GM12878 (cell line): ENCODE measurements around the gene FOSL1. TPM values are rescaled to one million over a fixed set of nuclear protein-coding genes. Genes with fewer than 3 reads are reported as not detected.

ENCODE experiments used
- BCLAF1 ChIP-seq: fragments of 450-650 bp; IDR thresholded peaks from 2 replicates; pipeline ENCODE4 v1.6.1; 2017; ENCODE audit warnings: antibody characterized with exemption, mild to moderate bottlenecking, moderate library complexity
- CBX5 ChIP-seq: sonication (generic); IDR thresholded peaks from 2 replicates; pipeline ENCODE4 v1.6.1; 2016; ENCODE audit warnings: low read depth, moderate library complexity, mild to moderate bottlenecking, inconsistent platforms
- CEBPZ ChIP-seq: fragments of 150-350 bp; IDR thresholded peaks from 2 replicates; pipeline ENCODE4 v1.6.1; 2016; ENCODE audit warnings: low read depth, low read length
- KAT2A ChIP-seq: conservative IDR thresholded peaks from 2 replicates; pipeline ENCODE4 v1.6.1; 2011; ENCODE audit warnings: low read depth, low read length; ENCODE audit not compliant: control insufficient read depth
- PAX5 ChIP-seq: IDR thresholded peaks from 2 replicates; pipeline ENCODE4 v1.6.1; 2011; ENCODE audit warnings: low read depth, low read length, borderline replicate concordance
- SMC3 ChIP-seq: IDR thresholded peaks from 2 replicates; pipeline ENCODE4 v1.6.1; 2011; ENCODE audit warnings: low read length, improper control_type of control experiment, borderline replicate concordance
- ZNF687 ChIP-seq: fragments of 450-650 bp; IDR thresholded peaks from 2 replicates; pipeline ENCODE4 v1.6.1; 2017; ENCODE audit warnings: mild to moderate bottlenecking, moderate library complexity
- polyA plus RNA-seq, 11 experiments: library from polyadenylated mRNA; depleted of rRNA in 4 of 11; unstranded in 6 of 11; stranded (reverse) in 5 of 11; fragments of >200 nt; fragmentation: Nextera tagmentation in 4 of 11; fragmentation: Illumina TruSeq in 1 of 11; extraction: Ambion mirVana in 4 of 11; extraction: Trizol in 1 of 11; gene quantifications; 1 replicate in 1 of 11; 2 replicates in 10 of 11; pipeline versions ENCODE4 v1.2.1 to v1.2.3, GENCODE V29; 2011 to 2016; ENCODE audit warnings: inconsistent platforms in 2 of 11, missing spikeins in 2 of 11, low read depth in 1 of 11
- total RNA-seq, 4 experiments: library from RNA; depleted of rRNA in 3 of 4; stranded (reverse); fragments of >200 nt in 3 of 4; fragmentation: Illumina TruSeq in 1 of 4; extraction: Trizol in 1 of 4; gene quantifications; 2 replicates each; pipeline versions ENCODE4 v1.2.1 to v1.2.3, GENCODE V29; 2013 to 2021
- TF ChIP-seq, protein P1 (sequence below): fragments of 450-650 bp; formaldehyde crosslinking; IDR thresholded peaks from 2 replicates; pipeline ENCODE4 v1.4.0; 2020; ENCODE audit warnings: mild to moderate bottlenecking, moderate library complexity
- TF ChIP-seq, protein P2 (sequence below): fragments of 450-650 bp; IDR thresholded peaks from 2 replicates; pipeline ENCODE4 v1.6.1; 2016; ENCODE audit warnings: mild to moderate bottlenecking, moderate library complexity, borderline replicate concordance

Gene FOSL1
- total and polyA plus RNA-seq, 10 of the 15 experiments (the other 5 are each of a cell fraction or from before 2014, with no cell fraction given) = 0.82 to 5.4 (median 2.1) TPM

DNA sequence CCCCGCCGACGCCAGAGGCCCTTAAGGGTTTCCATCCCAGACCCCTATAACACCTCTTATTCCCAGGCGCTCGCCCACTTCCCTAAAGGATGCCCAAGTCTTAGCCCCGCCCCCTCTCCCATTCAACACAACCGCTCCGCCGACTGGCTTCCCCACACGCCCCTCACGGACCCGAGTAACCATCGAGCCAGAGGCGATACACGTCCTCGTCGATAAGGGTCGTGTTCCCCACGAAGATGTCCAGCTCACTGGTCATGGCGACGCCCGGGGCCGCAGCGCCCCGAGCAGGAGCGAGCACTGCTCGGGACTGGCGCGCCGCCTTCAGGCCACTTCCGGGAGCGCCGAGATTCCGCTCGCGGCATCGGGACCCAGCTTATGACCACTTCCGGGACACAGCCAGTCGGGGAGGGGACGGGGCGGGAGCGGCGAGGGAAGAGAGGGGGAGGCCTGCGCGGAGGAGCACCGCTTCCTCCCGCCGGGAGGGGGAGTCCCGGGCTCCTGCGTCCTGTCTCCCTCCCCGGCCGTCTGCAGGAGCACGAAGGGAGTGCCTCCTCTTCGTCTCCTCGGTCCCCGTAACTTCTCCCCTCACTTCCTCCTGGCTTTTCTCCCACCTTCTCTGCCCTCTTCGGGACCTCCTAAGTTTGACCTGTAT lies 11.9 kb downstream of the FOSL1 start, which contains the start of gene FIBP (continued):
- TF ChIP-seq, protein P1, sequence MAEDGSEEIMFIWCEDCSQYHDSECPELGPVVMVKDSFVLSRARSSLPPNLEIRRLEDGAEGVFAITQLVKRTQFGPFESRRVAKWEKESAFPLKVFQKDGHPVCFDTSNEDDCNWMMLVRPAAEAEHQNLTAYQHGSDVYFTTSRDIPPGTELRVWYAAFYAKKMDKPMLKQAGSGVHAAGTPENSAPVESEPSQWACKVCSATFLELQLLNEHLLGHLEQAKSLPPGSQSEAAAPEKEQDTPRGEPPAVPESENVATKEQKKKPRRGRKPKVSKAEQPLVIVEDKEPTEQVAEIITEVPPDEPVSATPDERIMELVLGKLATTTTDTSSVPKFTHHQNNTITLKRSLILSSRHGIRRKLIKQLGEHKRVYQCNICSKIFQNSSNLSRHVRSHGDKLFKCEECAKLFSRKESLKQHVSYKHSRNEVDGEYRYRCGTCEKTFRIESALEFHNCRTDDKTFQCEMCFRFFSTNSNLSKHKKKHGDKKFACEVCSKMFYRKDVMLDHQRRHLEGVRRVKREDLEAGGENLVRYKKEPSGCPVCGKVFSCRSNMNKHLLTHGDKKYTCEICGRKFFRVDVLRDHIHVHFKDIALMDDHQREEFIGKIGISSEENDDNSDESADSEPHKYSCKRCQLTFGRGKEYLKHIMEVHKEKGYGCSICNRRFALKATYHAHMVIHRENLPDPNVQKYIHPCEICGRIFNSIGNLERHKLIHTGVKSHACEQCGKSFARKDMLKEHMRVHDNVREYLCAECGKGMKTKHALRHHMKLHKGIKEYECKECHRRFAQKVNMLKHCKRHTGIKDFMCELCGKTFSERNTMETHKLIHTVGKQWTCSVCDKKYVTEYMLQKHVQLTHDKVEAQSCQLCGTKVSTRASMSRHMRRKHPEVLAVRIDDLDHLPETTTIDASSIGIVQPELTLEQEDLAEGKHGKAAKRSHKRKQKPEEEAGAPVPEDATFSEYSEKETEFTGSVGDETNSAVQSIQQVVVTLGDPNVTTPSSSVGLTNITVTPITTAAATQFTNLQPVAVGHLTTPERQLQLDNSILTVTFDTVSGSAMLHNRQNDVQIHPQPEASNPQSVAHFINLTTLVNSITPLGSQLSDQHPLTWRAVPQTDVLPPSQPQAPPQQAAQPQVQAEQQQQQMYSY (CRISPR knock-in tag) = no peak
- no peak for TF ChIP-seq CEBPZ
- TF ChIP-seq ZNF687 = peak; percentile 73; the same call in 1 of the 2 replicates
- TF ChIP-seq CBX5 = no peak
- TF ChIP-seq, protein P2, sequence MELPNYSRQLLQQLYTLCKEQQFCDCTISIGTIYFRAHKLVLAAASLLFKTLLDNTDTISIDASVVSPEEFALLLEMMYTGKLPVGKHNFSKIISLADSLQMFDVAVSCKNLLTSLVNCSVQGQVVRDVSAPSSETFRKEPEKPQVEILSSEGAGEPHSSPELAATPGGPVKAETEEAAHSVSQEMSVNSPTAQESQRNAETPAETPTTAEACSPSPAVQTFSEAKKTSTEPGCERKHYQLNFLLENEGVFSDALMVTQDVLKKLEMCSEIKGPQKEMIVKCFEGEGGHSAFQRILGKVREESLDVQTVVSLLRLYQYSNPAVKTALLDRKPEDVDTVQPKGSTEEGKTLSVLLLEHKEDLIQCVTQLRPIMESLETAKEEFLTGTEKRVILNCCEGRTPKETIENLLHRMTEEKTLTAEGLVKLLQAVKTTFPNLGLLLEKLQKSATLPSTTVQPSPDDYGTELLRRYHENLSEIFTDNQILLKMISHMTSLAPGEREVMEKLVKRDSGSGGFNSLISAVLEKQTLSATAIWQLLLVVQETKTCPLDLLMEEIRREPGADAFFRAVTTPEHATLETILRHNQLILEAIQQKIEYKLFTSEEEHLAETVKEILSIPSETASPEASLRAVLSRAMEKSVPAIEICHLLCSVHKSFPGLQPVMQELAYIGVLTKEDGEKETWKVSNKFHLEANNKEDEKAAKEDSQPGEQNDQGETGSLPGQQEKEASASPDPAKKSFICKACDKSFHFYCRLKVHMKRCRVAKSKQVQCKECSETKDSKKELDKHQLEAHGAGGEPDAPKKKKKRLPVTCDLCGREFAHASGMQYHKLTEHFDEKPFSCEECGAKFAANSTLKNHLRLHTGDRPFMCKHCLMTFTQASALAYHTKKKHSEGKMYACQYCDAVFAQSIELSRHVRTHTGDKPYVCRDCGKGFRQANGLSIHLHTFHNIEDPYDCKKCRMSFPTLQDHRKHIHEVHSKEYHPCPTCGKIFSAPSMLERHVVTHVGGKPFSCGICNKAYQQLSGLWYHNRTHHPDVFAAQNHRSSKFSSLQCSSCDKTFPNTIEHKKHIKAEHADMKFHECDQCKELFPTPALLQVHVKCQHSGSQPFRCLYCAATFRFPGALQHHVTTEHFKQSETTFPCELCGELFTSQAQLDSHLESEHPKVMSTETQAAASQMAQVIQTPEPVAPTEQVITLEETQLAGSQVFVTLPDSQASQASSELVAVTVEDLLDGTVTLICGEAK = peak; percentile 92
- no peak for TF ChIP-seq PAX5
- TF ChIP-seq KAT2A = no peak
- TF ChIP-seq BCLAF1 = no peak
- TF ChIP-seq SMC3 = peak; percentile 32
